Astrocyte (in vitro differentiated cells and primary cell): ENCODE data around the gene NAA15.

Experiments
- CTCF ChIP-seq: IDR thresholded peaks from 2 replicates; pipeline ENCODE4 v1.5.1; 2011; ENCODE audit warnings: low read depth, mild to moderate bottlenecking, inconsistent platforms, low read length, moderate library complexity; ENCODE audit not compliant: insufficient read depth
- EZH2 ChIP-seq: IDR thresholded peaks from 2 replicates; pipeline ENCODE4 v1.6.1; 2012; ENCODE audit warnings: mild to moderate bottlenecking, low read length, inconsistent platforms; ENCODE audit not compliant: insufficient read depth

GRCh38 chr4:139282065-139282720 is 19.1 kb upstream of the NAA15 start:
- TF ChIP-seq CTCF, result no peak
- no peak for TF ChIP-seq EZH2
